GM19455 (cell line): Measurements from ENCODE around the gene ANKS1B.

Experiments
- ATAC-seq: cut with Tn5 transposase; IDR thresholded peaks from one replicate; pipeline ENCODE4 v1.9.1; 2021; ENCODE audit not compliant: unreplicated experiment

The ANKS1B gene

GRCh38 chr12:99479149-99479548 is 505.6 kb downstream of the ANKS1B start:
- ATAC-seq = no peak

DNA sequence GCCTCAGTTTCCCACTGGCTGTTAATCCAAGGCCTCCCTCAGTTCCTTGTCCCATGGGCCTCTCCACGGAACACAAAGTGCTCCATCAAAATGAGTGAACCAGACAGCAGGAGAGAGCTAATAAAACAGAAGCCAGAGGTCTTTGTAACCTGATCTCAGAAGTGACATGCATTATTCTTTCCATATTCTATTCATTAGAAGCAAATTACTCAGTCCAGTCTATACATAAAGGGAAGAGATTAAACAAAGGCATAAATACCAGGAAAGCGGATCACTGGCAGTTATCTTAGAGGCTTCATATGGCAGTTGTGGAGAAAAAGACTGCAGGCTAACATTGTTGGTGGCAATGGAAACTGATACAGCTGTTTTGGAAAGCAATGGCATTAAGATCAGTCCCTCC is 507.8 kb downstream of the ANKS1B start:
- no peak for ATAC-seq

DNA sequence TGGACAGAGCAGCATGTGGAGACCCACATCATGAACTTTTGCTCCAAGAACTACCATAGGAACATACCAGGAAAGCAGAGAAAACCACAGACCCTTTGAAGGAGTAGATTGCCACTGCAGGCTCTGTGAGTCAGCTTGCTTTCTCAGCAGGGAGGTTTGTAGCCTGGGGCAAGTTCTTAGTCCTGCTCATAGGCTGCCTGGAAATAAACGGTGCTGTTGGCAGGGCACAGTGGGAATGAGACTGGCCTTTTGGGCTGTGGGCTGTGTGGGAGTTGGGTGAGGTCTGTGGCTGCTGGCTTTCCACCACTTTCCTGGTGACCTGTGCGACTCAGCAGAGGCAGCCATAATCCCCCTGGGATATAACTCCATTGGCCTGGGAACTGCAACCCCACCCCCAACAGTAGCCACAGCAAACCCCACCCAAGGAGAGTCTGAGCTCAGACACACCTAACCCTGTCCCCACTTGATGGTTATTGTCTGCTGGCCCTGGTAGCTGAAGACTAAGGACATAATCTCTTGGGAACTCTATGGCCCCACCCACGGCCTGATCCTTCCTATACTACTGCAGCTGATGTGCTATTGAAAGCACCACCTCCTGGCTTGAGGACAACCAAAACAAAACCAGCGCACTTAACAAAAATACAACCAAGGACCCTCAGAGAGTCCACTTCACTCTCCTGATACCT is 529.2 kb downstream of the ANKS1B start:
- ATAC-seq = no peak

DNA sequence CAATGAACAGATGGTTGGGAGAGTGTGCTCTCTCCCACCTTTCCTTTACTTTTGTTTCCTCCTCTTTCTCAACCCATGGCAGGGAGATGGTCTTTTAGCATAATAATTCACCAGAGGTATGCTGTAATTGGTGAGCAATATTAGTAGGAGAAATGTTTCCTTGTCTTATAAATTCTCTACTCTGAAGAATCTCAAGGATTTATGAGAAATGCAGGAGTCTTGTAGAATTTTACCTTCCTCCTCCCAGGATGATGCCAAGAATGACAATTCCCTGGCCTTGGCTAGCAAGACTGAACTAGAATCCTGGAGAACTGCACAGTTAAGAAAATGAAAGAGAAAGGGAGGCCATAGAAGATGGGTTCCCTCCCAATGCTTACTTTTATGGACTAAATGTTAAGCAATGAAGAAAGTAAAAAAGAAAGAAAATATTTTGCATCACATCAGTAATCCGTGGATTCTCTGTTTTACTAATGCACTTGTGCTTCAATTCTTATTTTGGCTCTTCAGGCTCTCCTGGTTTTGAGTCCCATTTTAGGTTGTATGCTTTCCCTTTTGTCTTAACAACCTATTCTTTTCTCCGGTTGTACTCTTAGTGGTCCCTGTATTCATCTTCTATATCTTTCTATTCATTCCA is 530.1 kb downstream of the ANKS1B start:
- peak; percentile 39 for ATAC-seq

DNA sequence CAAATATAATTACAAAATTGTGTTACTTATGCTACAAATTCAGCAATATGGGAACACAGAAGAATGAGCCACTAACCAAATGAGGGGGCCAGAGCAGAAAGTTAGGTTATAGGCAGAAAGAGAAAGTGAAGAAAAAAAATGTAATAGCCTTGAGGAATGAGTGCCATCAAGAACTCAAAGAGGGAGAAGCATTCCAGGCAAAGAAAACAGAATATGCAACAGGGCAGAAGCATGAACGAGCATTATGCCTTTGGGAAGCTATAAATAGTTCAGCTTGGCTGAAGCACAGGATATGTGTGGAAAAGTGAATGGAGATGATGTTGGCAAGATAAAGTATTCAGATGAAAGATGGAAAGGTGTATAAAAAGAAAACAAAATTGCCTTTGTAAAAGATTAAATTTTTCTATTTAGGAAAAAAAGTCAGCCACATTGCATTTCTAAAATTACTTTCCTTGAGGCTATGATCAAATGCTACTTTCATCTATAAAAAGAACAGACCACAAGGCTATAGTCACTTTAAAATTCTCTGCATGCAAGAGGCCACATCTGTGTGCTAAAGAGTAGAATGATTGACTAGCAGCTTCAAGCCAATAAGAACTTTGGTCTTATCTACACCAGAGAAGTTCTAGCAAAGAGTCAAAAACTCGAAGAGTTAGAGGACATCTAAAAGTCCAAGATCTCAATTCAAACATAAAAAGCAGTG is 530.7 kb downstream of the ANKS1B start:
- ATAC-seq = peak; percentile 54

- no peak for ATAC-seq
These were observed 534.6 kb downstream of the ANKS1B start for GRCh38 chr12:99450036-99450630.

DNA sequence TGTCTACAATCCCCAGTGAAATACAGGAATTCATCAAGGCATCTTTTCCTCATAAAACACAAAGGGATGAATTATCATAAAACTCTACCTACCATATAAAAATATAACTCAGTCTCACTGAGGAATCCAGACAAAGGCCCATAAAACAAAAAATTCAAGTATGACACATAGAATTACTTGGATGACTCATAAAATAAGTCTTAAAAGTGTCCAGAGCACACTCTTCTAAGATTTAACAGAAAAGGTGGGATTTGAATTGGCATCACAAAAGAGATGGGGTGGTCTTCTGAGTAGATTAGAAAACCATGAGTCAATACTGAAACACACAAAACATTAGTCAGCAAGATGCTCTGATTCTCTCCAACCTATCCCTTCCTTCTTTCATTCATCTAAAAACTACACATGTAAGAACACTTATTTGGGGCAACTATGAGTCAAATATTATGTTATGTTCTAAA is 539.8 kb downstream of the ANKS1B start:
- ATAC-seq = no peak

DNA sequence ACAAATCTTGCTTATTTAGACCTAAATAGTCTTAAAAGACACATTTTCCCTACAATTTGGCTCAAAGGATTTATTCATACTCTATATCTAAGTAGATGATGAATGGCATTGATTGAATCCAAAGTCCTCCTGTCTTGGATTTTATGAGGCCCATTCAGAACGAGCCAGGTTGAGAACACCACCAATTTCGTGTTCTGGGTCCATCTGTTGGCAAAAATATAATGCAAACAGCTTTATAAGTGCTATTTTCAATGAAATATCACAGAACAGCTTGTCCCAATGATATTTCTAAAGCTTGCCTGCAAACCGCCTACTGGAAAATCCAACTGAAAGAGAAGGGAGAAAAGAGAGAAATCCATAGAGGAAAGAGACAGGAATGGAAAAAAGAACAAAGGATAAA is 542.0 kb downstream of the ANKS1B start:
- no peak for ATAC-seq

GRCh38 chr12:99439399-99439798 is 545.3 kb downstream of the ANKS1B start:
- ATAC-seq = no peak

- peak; percentile 98 for ATAC-seq
These were observed 548.2 kb downstream of the ANKS1B start for GRCh38 chr12:99436584-99436983.

DNA sequence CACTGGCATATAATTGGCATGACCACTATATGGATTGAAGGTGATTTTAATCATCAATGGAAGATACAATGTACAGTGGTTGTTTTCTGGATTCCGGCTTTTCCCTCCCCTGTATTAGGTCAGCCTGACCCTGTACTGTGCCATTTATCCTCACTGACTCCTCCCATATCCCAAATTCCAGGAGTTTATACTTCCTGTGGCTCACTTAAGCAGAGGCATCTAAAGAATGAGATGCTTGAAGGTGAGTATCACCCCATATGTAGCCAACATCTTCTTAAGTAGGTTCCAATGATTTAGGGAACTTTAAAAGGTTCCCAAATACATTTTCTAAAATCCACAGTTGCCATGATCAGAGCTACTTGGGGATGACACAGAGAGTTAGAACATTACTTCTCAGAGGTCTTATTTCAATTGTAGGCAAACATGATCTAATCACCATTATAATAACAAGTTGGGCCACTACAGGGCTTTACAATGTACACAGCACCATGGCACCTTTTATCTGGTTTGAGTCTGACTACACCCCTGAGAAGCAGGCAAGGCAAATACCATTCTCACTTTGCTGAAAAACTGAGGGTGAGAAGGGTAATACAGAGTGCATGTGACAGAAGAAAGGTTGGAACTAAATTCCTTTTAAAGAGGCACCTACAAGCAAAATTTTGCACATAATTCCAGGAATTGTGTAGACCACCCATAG is 549.5 kb downstream of the ANKS1B start:
- ATAC-seq = no peak

DNA sequence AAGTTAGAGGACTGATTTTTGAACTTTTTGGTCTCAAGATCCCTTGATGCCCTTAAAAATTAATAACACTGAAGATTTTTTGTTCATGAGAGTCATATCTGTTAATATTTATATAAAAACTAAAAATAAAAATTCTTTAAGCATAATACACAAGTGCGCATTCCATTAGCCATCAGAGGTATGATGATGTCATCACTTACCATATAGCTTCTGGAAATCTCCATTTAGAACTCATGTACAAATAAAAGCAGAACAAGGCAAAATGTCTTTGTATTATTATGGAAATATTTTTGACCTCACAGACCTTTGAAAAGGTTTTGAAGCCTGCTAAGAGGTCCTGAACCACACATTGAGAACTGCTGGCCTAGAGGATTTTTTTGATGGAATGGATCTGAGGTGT is 551.6 kb downstream of the ANKS1B start:
- ATAC-seq = no peak

DNA sequence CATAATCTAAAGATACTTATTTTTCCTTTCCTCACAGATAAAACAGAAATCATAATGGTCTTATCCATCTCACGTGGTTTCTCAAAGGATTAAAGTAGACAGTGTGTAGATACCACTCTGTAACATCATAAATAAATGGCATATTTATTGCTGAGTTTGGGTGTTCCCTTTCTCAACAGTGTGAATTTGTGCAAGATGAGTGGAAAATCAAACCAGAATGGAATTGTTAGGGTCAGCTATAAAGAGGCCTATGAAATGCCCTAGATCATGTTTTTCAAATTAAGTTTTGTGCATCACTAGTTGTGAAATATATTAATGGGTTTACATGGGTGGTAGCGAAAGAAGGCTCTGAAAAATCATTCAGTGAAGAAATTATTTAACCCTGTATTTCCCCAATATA is 553.5 kb downstream of the ANKS1B start:
- no peak for ATAC-seq

GRCh38 chr12:99427104-99427503 is 557.6 kb downstream of the ANKS1B start:
- no peak for ATAC-seq

DNA sequence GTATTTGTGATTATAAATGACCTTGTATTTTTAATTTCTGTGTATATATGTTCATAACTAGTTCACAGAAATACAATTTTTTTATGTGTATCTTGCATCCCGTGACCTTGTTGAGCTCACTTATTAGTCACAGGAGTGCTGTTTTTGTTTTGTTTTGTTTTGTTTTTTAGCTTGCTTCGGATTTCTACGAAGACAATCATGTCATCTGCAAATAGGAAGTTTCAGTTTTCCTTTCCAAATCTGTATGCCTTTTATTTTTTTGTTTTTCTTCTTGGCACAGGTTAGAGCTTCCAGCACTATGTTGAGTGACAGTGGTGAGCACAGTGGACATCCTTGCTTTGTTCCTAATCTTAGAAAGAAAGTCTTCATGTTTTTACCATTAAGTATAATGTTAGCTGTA is 566.4 kb downstream of the ANKS1B start:
- ATAC-seq = peak; percentile 68

GRCh38 chr12:99413751-99414150 is 571.0 kb downstream of the ANKS1B start:
- ATAC-seq = no peak

- no peak for ATAC-seq
These were observed 591.0 kb downstream of the ANKS1B start for GRCh38 chr12:99393763-99394162.

GRCh38 chr12:99392091-99392850 is 592.5 kb downstream of the ANKS1B start:
- ATAC-seq = no peak

DNA sequence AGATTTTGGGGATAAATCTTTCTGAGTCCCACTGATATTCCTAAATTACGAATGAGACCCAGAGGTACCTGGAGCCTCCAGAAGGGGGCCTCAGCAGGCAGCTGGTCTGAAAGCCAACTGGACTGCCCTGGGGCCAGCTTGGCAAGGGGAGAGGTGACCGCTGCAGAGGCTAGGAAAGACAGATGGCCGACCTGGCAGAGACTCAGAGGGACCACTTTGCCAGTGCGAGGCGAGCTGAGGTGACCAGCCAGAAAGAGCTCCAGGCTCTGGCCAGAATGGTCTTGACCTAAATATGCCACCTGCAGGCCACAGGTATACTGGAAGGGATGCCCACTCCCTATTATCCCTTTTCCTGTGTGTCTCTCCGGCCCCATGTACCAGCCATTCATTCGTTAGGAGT is 594.0 kb downstream of the ANKS1B start:
- ATAC-seq = no peak

DNA sequence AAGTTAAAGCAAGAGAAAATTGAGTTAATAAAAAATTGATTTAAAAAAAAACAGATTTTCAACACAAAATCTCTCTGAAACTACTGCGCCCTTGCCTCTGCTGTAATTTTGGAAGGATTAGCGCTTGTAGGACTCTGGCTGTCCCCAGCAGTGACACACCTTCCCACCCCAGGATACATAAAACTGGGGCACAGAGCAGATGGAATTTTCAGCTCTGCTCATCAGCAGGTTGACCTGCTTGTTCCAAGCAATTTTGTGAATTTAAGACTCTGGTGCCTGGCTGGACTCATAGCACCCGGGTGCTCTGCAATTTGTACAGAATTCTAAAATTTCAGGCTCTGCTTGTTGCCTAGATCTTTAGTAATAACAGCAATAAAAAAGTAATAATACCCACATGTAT is 595.0 kb downstream of the ANKS1B start:
- ATAC-seq = no peak
